ENCODE results near the gene MEIS3. TPM values are rescaled to one million over a fixed set of nuclear protein-coding genes. Genes with fewer than 3 reads are reported as not detected.

MEIS3 gene
- total RNA-seq, 1 experiment from 2014 or later, result 9.6 TPM

- Histone ChIP-seq H3K27me3 (replicated peaks; ENCODE audit: insufficient read depth, low read depth, low read length, poor library complexity) (no peaks in the 10 kb centered on the region), H3K36me3 (ENCODE audit: insufficient read depth, low read length, poor library complexity, severe bottlenecking) (no peaks in the 10 kb centered on the region), H3K27ac (ENCODE audit: low read depth, low read length, poor library complexity, severe bottlenecking) (no peak overlapping the region), H3K4me1 (ENCODE audit: insufficient read depth, low read length, poor library complexity, severe bottlenecking) (peaks cover 4% of the 10 kb centered on the region), H3K9me3 (ENCODE audit: low read depth, low read length, poor library complexity, severe bottlenecking) (no peaks in the 10 kb centered on the region), H3K4me3 (ENCODE audit: low read depth, low read length, poor library complexity, severe bottlenecking) (no peak overlapping the region)
- ChIA-PET CTCF (no interaction called here), POLR2A (ENCODE audit: low non-redundant PET) (no interaction called here)
- BruUV-seq (replicated peaks), result no TSS peak
- intact Hi-C loops (cut with micrococcal nuclease; ENCODE audit: unreplicated experiment), result no loop called here
- DNase-seq (ENCODE audit: low spot score), result no peak
- TF ChIP-seq EZH2 (IDR thresholded peaks at IDR 0.05; ENCODE audit: borderline replicate concordance, low read depth, low read length, poor library complexity, severe bottlenecking) (no peak), CTCF (conservative IDR thresholded peaks at IDR 0.05; ENCODE audit: low read depth, low read length) (no peak)
These were observed 14.8 kb upstream of the MEIS3 start for GRCh38 chr19:47434088-47434487.

- Histone ChIP-seq H3K36me3 (ENCODE audit: insufficient read depth, low read length, poor library complexity, severe bottlenecking) (no peaks in the 10 kb centered on the region), H3K27me3 (replicated peaks; ENCODE audit: insufficient read depth, low read depth, low read length, poor library complexity) (no peaks in the 10 kb centered on the region), H3K4me3 (ENCODE audit: low read depth, low read length, poor library complexity, severe bottlenecking) (no peak overlapping the region), H3K9me3 (ENCODE audit: low read depth, low read length, poor library complexity, severe bottlenecking) (no peaks in the 10 kb centered on the region), H3K4me1 (ENCODE audit: insufficient read depth, low read length, poor library complexity, severe bottlenecking) (peaks cover 11% of the 10 kb centered on the region), H3K27ac (ENCODE audit: low read depth, low read length, poor library complexity, severe bottlenecking) (no peak overlapping the region)
- no peak for TF ChIP-seq CTCF (conservative IDR thresholded peaks at IDR 0.05; ENCODE audit: low read depth, low read length)
- no peak for TF ChIP-seq EZH2 (IDR thresholded peaks at IDR 0.05; ENCODE audit: borderline replicate concordance, low read depth, low read length, poor library complexity, severe bottlenecking)
- ChIA-PET CTCF (interaction anchor here (0.6 kb wide), 1 partner anchor 51 kb away, joined by 3 read pairs; the partner anchor contains the start of gene KPTN), POLR2A (ENCODE audit: low non-redundant PET) (no interaction called here)
- BruUV-seq (replicated peaks), result no TSS peak
- peak; percentile 49 for DNase-seq (ENCODE audit: low spot score)
- intact Hi-C loops (cut with micrococcal nuclease; ENCODE audit: unreplicated experiment), result no loop called here
These were observed 13.8 kb upstream of the MEIS3 start for GRCh38 chr19:47433121-47433520.

- no peaks in the 10 kb centered on the region for H3K36me3 ChIP-seq (ENCODE audit: insufficient read depth, low read length, poor library complexity, severe bottlenecking)
- no peak overlapping the region for H3K27ac ChIP-seq (ENCODE audit: low read depth, low read length, poor library complexity, severe bottlenecking)
- intact Hi-C loops (cut with micrococcal nuclease; ENCODE audit: unreplicated experiment), result no loop called here
- DNase-seq (ENCODE audit: low spot score), result no peak
- ChIA-PET CTCF (no interaction called here), POLR2A (ENCODE audit: low non-redundant PET) (no interaction called here)
- no peaks in the 10 kb centered on the region for H3K9me3 ChIP-seq (ENCODE audit: low read depth, low read length, poor library complexity, severe bottlenecking)
- peaks cover 15% of the 10 kb centered on the region for H3K4me1 ChIP-seq (ENCODE audit: insufficient read depth, low read length, poor library complexity, severe bottlenecking)
- no TSS peak for BruUV-seq (replicated peaks)
- no peak for TF ChIP-seq CTCF (conservative IDR thresholded peaks at IDR 0.05; ENCODE audit: low read depth, low read length)
- TF ChIP-seq EZH2 (IDR thresholded peaks at IDR 0.05; ENCODE audit: borderline replicate concordance, low read depth, low read length, poor library complexity, severe bottlenecking), result no peak
- H3K4me3 ChIP-seq (ENCODE audit: low read depth, low read length, poor library complexity, severe bottlenecking), result no peak overlapping the region
- no peaks in the 10 kb centered on the region for H3K27me3 ChIP-seq (replicated peaks; ENCODE audit: insufficient read depth, low read depth, low read length, poor library complexity)
These were observed 13.2 kb upstream of the MEIS3 start for GRCh38 chr19:47432499-47432898.

All from A673 (cell line).